GM23338 (cell line): ENCODE measurements around the gene CASP5. TPM values are rescaled to one million over a fixed set of nuclear protein-coding genes. Genes with fewer than 3 reads are reported as not detected.

Experiments used
- ATAC-seq: fragments of 200-7000 bp; cut with Tn5 transposase; 3 replicates; pipeline ENCODE4 v1.9.1; 2020
- DNase-seq: peaks from one replicate; pipeline ENCODE4 v3.0.0-alpha.2; 2015; ENCODE audit warnings: low spot score
- H2AFZ ChIP-seq: fragments of 200-600 bp; sonication (generic); 2 replicates; pipeline ENCODE4 v1.8.0; 2016; ENCODE audit warnings: antibody characterized with exemption, mild to moderate bottlenecking, moderate library complexity
- H3F3A ChIP-seq: fragments of 200-600 bp; sonication (generic); replicated peaks from 2 replicates; pipeline ENCODE4 v1.8.0; 2017; ENCODE audit warnings: antibody characterized with exemption, mixed run types, low read depth
- H3K27ac ChIP-seq: fragments of 200-600 bp; sonication (generic); 2 replicates; pipeline ENCODE4 v1.6.1; 2016; ENCODE audit warnings: low read depth
- H3K27me3 ChIP-seq: fragments of 200-600 bp; sonication (generic); 2 replicates; pipeline ENCODE4 v1.8.0; 2016; ENCODE audit warnings: mild to moderate bottlenecking, mixed run types, moderate library complexity; ENCODE audit not compliant: insufficient read depth
- H3K36me3 ChIP-seq: fragments of 200-600 bp; sonication (generic); 2 replicates; pipeline ENCODE4 v1.8.0; 2016; ENCODE audit warnings: mild to moderate bottlenecking; ENCODE audit not compliant: insufficient read depth
- H3K4me1 ChIP-seq: fragments of 200-600 bp; sonication (generic); 2 replicates; pipeline ENCODE4 v1.8.0; 2016; ENCODE audit warnings: mild to moderate bottlenecking, moderate library complexity; ENCODE audit not compliant: insufficient read depth
- H3K4me2 ChIP-seq: fragments of 200-600 bp; sonication (generic); 2 replicates; pipeline ENCODE4 v1.7.1; 2017; ENCODE audit warnings: mixed run types
- H3K4me3 ChIP-seq: fragments of 200-600 bp; sonication (generic); 2 replicates; pipeline ENCODE4 v1.6.1; 2016; ENCODE audit warnings: mixed run types
- H3K79me2 ChIP-seq: fragments of 200-600 bp; sonication (generic); replicated peaks from 2 replicates; pipeline ENCODE4 v1.8.0; 2017; ENCODE audit warnings: mild to moderate bottlenecking; ENCODE audit not compliant: insufficient read depth
- H3K9me2 ChIP-seq: fragments of 200-600 bp; sonication (generic); 2 replicates; pipeline ENCODE4 v1.8.0; 2017; ENCODE audit not compliant: insufficient read depth
- H4K20me1 ChIP-seq: fragments of 200-600 bp; sonication (generic); replicated peaks from 2 replicates; pipeline ENCODE4 v1.8.0; 2017; ENCODE audit warnings: mild to moderate bottlenecking; ENCODE audit not compliant: insufficient read depth
- H3K27ac Mint-ChIP-seq: 2 replicates; pipeline ENCODE4 v1.8.0; 2020; ENCODE audit warnings: inconsistent platforms, mild to moderate bottlenecking, moderate library complexity, mixed read lengths
- H3K27me3 Mint-ChIP-seq: 3 replicates; pipeline ENCODE4 v1.8.0; 2022; ENCODE audit warnings: low read depth, mild to moderate bottlenecking, moderate library complexity, mixed read lengths, inconsistent platforms; ENCODE audit not compliant: insufficient read depth, poor library complexity
- H3K36me3 Mint-ChIP-seq: 3 replicates; pipeline ENCODE4 v1.8.0; 2021; ENCODE audit warnings: low read depth, mild to moderate bottlenecking, inconsistent platforms, moderate library complexity, mixed read lengths
- H3K4me1 Mint-ChIP-seq: 3 replicates; pipeline ENCODE4 v1.8.0; 2020; ENCODE audit warnings: mild to moderate bottlenecking, inconsistent platforms, mixed read lengths
- H3K4me3 Mint-ChIP-seq: 3 replicates; pipeline ENCODE4 v1.8.0; 2021; ENCODE audit warnings: moderate library complexity, mild to moderate bottlenecking, inconsistent platforms, mixed read lengths
- H3K9me3 Mint-ChIP-seq: 3 replicates; pipeline ENCODE4 v1.8.0; 2020; ENCODE audit warnings: moderate library complexity, mild to moderate bottlenecking, inconsistent platforms, mixed read lengths
- CTCF ChIP-seq, 2 experiments: fragments of 200-600 bp in 1 of 2; sonication (generic) in 1 of 2; conservative IDR thresholded peaks; 2 replicates each; pipeline versions ENCODE4 v1.5.1 to v1.6.1; 2016 to 2017; ENCODE audit warnings: antibody characterized with exemption in 2 of 2, low read depth in 2 of 2, mild to moderate bottlenecking in 2 of 2, moderate library complexity in 1 of 2
- EZH2phosphoT487 ChIP-seq: fragments of 200-600 bp; sonication (generic); IDR thresholded peaks from one replicate; pipeline ENCODE4 v1.8.1; 2018; ENCODE audit warnings: antibody characterized with exemption; ENCODE audit not compliant: unreplicated experiment
- JUNB ChIP-seq: IDR thresholded peaks from one replicate; pipeline ENCODE4 v1.6.1; 2016; ENCODE audit warnings: antibody characterized with exemption; ENCODE audit not compliant: unreplicated experiment
- NANOG ChIP-seq: IDR thresholded peaks from 2 replicates; pipeline ENCODE4 v1.6.1; 2016; ENCODE audit warnings: antibody characterized with exemption, borderline replicate concordance
- POLR2AphosphoS5 ChIP-seq: IDR thresholded peaks from 2 replicates; pipeline ENCODE4 v1.6.1; 2016; ENCODE audit warnings: antibody characterized with exemption, low read depth
- STAT1 ChIP-seq: IDR thresholded peaks from one replicate; pipeline ENCODE4 v1.6.1; 2016; ENCODE audit warnings: antibody characterized with exemption; ENCODE audit not compliant: unreplicated experiment
- ZNF114 ChIP-seq: fragments of 250-450 bp; sonication (Bioruptor Pico); IDR thresholded peaks from 2 replicates; pipeline ENCODE4 v1.5.0; 2020; ENCODE audit warnings: mild to moderate bottlenecking, moderate library complexity
- ZNF331 ChIP-seq: fragments of 250-450 bp; sonication (Bioruptor Pico); IDR thresholded peaks from 2 replicates; pipeline ENCODE4 v1.5.0; 2020; ENCODE audit warnings: low read depth, mild to moderate bottlenecking, moderate library complexity
- ZNF462 ChIP-seq: fragments of 250-450 bp; sonication (Bioruptor Pico); IDR thresholded peaks from 2 replicates; pipeline ENCODE4 v1.5.0; 2020; ENCODE audit warnings: mild to moderate bottlenecking, moderate library complexity
- polyA plus RNA-seq: library from polyadenylated mRNA; unstranded; fragments of >200 nt; fragmentation: Nextera tagmentation; extraction: Ambion mirVana; gene quantifications from 2 replicates; pipeline ENCODE4 v1.2.1, GENCODE V29; 2016
- total RNA-seq: library from RNA; depleted of rRNA; stranded (reverse); fragments of >200 nt; shearing (Covaris generic); gene quantifications from 2 replicates; pipeline ENCODE4 v1.2.3, GENCODE V29; 2014
- TF ChIP-seq, protein P1 (sequence below): IDR thresholded peaks from one replicate; pipeline ENCODE4 v1.6.1; 2018; ENCODE audit warnings: antibody characterized with exemption; ENCODE audit not compliant: unreplicated experiment

Gene CASP5
- total and polyA plus RNA-seq, 2 experiments from 2014 or later: not detected

DNA sequence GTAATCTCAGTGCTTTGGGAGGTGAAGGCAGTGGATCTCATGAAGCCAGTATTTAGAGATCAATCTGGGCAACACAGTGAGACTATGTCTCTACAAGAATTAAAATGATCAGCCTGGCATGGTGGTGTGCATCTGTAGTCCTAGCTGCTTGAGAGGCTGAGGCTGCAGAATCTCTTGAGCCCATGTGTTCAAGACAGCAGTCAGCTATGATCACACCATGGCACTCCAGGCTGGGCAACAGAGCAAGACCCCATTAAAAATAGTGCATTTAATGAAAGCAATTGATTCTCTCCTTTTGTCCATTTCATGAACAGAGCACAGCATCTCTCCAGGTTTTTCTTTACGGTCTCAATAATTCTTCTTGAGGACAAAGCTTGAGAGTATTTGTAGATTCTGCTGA lies 33.5 kb upstream of the CASP5 start (continued):
- TF ChIP-seq STAT1 (no peak), ZNF114 (CRISPR knock-in tag) (no peak), NANOG (no peak), CTCF (conservative IDR thresholded peaks at IDR 0.05; ENCODE audit: low read depth in 2 of 2) (no peak)

DNA sequence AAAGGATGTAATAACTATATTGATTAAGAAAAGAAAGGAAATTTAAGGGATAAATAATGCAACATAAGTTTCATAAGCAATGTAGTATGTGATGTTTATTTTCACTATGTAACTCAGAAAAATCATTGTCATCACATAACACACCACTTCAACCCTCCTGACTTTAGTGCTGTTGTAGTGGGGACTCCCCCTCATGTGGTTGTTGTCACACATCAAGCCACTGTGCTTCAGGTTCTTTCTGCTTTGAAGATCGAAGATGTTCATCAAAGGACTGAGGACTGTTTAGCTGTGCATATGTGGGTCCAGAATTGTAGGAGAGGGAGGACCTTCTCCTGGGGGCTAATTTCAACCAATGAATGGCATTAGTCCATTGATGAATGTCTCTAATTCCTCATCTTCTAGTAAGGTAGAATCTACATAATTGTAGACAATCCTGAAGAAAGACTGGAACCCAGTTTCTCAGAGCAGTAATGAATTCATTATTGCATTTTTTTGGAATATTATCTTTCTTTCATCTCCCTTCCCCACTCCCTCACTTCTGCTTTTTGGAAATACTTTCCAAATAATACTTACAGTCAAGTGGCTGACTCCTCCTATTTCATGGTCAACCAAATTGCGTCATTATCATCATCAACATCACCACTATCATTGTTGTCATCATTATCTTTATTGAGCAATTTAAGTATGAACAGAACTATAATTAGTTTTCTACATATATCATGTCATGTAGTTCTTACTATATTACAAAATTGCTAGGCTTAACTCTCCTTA lies 31.9 kb upstream of the CASP5 start:
- ATAC-seq (no peak), DNase-seq (no peak)
- Histone ChIP-seq H3K79me2 (no peaks in the 10 kb centered on the region), H3K36me3 (no peaks in the 10 kb centered on the region), H2AFZ (no peak overlapping the region), H3K4me3 (no peak overlapping the region), H3K4me1 (no peaks in the 10 kb centered on the region; the same call in 1 of the 2 replicates), H3K9me2 (peaks cover 8% of the 10 kb centered on the region), H3K27me3 (no peaks in the 10 kb centered on the region), H4K20me1 (no peaks in the 10 kb centered on the region), H3K27ac (no peak overlapping the region), H3F3A (no peaks in the 10 kb centered on the region), H3K4me2 (no peak overlapping the region)
- H3K27me3 Mint-ChIP-seq: no peaks in the 10 kb centered on the region
- H3K4me1 Mint-ChIP-seq: peaks cover 3% of the 10 kb centered on the region; the same call in 1 of the 3 replicates
- H3K36me3 Mint-ChIP-seq: no peaks in the 10 kb centered on the region
- H3K9me3 Mint-ChIP-seq: no peaks in the 10 kb centered on the region
- no peak overlapping the region for H3K4me3 Mint-ChIP-seq
- no peak overlapping the region for H3K27ac Mint-ChIP-seq
- TF ChIP-seq ZNF462 (CRISPR knock-in tag) (no peak), CTCF (conservative IDR thresholded peaks at IDR 0.05; ENCODE audit: low read depth in 2 of 2) (no peak), JUNB (no peak), NANOG (no peak), POLR2AphosphoS5 (no peak), STAT1 (no peak), ZNF331 (CRISPR knock-in tag) (no peak), EZH2phosphoT487 (no peak), ZNF114 (CRISPR knock-in tag) (no peak)
- TF ChIP-seq, protein P1, sequence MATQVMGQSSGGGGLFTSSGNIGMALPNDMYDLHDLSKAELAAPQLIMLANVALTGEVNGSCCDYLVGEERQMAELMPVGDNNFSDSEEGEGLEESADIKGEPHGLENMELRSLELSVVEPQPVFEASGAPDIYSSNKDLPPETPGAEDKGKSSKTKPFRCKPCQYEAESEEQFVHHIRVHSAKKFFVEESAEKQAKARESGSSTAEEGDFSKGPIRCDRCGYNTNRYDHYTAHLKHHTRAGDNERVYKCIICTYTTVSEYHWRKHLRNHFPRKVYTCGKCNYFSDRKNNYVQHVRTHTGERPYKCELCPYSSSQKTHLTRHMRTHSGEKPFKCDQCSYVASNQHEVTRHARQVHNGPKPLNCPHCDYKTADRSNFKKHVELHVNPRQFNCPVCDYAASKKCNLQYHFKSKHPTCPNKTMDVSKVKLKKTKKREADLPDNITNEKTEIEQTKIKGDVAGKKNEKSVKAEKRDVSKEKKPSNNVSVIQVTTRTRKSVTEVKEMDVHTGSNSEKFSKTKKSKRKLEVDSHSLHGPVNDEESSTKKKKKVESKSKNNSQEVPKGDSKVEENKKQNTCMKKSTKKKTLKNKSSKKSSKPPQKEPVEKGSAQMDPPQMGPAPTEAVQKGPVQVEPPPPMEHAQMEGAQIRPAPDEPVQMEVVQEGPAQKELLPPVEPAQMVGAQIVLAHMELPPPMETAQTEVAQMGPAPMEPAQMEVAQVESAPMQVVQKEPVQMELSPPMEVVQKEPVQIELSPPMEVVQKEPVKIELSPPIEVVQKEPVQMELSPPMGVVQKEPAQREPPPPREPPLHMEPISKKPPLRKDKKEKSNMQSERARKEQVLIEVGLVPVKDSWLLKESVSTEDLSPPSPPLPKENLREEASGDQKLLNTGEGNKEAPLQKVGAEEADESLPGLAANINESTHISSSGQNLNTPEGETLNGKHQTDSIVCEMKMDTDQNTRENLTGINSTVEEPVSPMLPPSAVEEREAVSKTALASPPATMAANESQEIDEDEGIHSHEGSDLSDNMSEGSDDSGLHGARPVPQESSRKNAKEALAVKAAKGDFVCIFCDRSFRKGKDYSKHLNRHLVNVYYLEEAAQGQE: no peak
